Hepatocyte (in vitro differentiated cells): ENCODE measurements around the gene PVR.

Experiments used
- EZH2 ChIP-seq: fragments of 200-600 bp; sonication (generic); IDR thresholded peaks from 2 replicates; pipeline ENCODE4 v1.6.1; 2016; ENCODE audit warnings: antibody characterized with exemption, mild to moderate bottlenecking, borderline replicate concordance
- EZH2phosphoT487 ChIP-seq: fragments of 200-600 bp; sonication (generic); IDR thresholded peaks from one replicate; pipeline ENCODE4 v1.6.1; 2018; ENCODE audit warnings: antibody characterized with exemption, mild to moderate bottlenecking, low read depth, moderate library complexity; ENCODE audit not compliant: unreplicated experiment, severe bottlenecking
- TF ChIP-seq, protein P1 (sequence below): fragments of 200-600 bp; sonication (generic); IDR thresholded peaks from 2 replicates; pipeline ENCODE4 v1.5.1; 2016; ENCODE audit warnings: antibody characterized with exemption, mild to moderate bottlenecking; ENCODE audit not compliant: poor library complexity

DNA sequence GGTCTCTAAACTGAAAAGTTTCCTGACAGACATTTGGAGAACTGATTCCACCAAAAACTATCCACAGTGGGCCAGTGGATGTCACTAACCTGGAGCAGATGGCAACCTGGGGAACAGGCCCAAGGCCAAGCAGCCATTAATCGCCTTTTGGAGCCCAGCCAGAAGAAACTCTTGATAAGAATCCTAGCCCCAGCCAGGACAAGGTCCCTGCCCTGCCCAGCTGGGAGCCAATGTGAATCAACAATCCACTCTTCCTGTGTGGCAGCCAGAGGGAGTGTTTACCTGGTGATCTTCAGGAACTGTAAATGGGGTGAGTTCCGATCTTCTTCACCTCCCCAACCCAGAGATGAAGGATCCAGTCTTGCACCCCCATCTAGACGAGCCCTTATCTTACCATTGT lies 44.8 kb upstream of the PVR start:
- TF ChIP-seq, protein P1, sequence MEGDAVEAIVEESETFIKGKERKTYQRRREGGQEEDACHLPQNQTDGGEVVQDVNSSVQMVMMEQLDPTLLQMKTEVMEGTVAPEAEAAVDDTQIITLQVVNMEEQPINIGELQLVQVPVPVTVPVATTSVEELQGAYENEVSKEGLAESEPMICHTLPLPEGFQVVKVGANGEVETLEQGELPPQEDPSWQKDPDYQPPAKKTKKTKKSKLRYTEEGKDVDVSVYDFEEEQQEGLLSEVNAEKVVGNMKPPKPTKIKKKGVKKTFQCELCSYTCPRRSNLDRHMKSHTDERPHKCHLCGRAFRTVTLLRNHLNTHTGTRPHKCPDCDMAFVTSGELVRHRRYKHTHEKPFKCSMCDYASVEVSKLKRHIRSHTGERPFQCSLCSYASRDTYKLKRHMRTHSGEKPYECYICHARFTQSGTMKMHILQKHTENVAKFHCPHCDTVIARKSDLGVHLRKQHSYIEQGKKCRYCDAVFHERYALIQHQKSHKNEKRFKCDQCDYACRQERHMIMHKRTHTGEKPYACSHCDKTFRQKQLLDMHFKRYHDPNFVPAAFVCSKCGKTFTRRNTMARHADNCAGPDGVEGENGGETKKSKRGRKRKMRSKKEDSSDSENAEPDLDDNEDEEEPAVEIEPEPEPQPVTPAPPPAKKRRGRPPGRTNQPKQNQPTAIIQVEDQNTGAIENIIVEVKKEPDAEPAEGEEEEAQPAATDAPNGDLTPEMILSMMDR, result no peak
- no peak for TF ChIP-seq EZH2
- no peak for TF ChIP-seq EZH2phosphoT487
